HG03439 (cell line): Measurements from ENCODE around the gene APOL1.
"Not testable (repeated sequence)": the region's sequence is repeated elsewhere in the genome, so short reads cannot be mapped to it uniquely, and the experiment has no call there.

ENCODE experiments used
- ATAC-seq: cut with Tn5 transposase; IDR thresholded peaks from one replicate; pipeline ENCODE4 v1.9.1; 2021; ENCODE audit warnings: mild to moderate bottlenecking, moderate library complexity; ENCODE audit not compliant: unreplicated experiment

APOL1 gene, protein sequence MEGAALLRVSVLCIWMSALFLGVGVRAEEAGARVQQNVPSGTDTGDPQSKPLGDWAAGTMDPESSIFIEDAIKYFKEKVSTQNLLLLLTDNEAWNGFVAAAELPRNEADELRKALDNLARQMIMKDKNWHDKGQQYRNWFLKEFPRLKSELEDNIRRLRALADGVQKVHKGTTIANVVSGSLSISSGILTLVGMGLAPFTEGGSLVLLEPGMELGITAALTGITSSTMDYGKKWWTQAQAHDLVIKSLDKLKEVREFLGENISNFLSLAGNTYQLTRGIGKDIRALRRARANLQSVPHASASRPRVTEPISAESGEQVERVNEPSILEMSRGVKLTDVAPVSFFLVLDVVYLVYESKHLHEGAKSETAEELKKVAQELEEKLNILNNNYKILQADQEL

DNA sequence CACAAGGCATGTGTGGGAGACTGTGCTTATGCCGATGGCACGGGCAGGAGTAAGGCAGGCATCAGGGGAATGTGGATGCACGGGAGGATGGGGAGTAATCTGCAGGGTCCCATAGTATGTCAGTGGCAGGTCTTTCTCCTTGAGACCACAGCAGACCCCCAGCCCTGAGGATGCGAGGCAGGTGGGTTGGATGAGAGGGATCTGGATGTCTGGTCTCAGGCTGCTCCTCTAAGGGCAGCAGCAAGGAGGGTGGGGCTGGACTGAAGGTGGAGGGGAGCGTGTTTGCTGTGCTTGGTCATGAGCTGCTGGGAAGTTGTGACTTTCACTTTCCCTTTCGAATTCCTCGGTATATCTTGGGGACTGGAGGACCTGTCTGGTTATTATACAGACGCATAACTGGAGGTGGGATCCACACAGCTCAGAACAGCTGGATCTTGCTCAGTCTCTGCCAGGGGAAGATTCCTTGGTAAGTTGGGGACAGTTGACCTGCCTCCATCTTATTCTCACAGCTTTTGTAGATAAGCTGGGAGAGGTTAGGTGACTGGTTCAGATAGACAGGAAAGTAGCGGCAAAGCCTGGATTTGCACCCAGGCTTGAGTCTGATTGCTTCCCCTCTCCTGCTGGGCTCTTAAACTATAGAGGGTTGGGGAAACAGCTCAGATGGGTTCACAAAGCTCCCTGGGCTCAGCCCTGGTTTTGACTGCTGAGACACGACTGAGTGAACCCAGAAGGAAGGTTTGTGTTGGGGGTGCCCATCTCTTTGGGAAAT lies at the start of gene APOL1:
APOL1 (plus strand) TSS at position 380 of the 769 bp plus-strand sequence. CDS start 1,823 bp downstream, outside the sequence.
- no peak for ATAC-seq

DNA sequence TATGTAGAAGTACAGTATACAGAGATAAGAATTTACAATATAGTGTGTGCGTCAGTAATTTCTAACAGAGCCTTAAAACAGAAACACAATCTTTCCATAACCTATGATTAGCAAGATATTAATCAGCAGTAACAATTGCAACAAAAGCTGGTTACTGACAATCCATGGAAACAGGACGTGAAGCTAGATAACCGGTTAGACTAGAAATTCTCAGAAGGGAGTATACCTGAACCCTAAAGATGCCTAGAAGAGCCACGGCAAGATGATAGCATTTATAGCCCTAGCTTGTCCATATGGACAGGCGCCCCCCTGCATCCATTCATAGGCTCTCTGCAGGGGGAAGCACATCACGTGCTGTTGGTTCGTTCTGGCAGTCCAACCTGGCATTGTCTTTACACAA lies 49.5 kb upstream of the APOL1 start:
- not testable (repeated sequence) for ATAC-seq

DNA sequence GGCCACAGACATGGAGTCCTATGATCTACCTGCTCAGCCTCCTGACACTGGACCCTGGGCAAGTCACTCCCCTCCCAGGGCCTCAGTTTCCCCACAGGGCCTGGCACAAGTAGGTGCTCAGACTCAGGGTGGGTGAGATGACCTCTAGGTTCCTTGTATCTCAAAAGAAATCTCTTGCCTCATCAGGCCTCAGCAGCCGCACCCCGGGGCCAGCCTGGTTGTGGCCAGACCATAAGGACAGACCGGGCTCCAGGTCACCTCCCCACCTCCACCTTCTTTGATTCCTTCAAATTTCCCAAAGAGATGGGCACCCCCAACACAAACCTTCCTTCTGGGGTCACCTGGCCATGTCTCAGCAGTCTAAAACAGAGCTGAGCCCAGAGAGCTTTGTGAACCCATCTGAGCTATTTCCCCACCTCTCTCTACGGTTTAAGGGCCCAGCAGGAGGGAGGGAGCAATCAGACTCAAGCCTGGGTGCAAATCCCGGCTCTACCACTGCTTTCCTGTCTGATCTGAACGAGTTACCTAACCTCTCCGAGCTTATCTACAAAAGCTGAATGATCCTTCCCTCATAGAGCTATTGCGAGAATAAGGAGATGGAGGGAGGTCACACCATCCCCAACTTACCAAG lies 48.8 kb upstream of the APOL1 start:
- no peak for ATAC-seq

DNA sequence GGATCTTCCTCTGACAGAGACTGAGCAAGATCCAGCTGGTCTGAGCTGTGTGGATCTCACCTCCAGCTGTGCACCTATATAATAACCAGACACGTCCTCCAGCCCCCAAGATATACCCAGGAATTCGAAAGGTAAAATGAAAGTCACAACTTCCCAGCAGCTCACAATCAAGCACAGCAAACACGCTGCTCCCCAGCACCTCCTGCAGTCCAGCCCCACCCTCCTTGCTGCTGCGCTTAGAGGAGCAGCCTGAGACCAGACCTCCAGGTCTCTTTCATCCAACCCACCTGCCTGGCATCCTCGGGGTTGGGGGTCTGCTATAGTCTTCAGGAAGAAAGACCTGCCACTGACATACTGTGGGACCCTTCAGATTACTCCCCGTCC lies 48.3 kb upstream of the APOL1 start:
- no peak for ATAC-seq

DNA sequence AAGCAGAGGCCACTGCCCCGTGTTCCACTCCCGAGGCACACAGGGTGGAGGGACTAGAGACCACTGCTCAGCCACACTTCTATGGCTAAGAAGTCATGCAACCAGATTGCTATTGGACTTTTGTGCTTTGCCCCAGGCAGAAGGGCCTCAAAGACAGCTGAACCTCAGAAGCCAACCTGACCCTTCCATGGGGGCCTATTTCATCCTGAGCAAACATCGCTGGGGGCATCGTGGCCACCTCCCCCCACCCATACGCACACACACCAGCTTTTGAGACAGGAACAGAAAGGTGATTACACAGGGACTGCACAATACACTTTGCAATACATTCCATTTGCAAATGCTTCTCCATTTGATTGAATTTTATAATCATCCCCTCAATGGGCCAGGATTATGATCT lies 47.4 kb upstream of the APOL1 start:
- not testable (repeated sequence) for ATAC-seq

DNA sequence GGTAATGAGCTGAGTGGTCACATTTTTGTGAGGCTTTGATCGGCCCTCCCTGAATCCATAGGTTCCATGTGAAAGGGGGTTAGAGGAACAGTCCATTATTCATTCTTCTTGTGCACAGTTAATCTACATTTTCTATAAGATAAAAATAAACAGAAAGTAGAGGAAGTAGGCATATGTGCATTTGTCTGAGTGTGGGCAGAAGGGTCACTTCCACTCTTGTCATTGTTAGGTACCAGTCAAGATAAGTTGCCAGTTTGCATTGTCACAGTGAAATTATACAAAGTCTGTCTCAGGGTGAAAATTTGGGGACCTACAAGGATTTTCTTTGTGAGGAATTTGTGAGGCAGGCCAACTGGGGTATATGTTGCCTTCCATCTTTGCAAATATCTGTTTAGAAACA lies 46.7 kb upstream of the APOL1 start:
- ATAC-seq = no peak

DNA sequence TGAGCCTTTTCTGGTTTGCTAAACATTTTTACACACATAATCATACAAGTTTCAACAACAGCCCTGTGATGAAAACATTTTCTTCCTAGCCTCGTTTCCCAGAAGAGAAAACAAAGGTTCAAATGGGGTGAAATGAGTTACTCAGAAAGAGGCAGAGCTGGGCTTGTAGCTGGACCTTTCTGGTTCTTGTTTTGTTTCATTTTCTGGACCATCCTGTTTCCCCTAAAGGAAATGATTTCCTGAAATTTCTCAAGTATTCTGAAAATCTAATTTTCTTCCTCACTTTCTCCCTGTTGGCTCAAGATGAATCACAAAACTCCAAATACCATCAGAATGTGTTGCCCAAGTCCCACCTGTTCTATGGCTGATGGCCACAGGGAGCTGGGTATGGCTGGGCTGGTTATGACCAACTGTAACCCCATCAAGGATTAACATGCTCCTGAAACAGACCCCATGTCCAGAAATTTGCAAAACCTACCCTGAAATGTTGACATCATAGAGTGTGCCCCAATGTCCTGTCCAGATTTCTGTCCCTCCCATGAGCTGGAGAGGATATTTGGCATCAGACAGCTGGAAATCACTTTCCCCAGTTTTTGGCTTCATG lies 44.7 kb upstream of the APOL1 start:
- ATAC-seq = no peak

DNA sequence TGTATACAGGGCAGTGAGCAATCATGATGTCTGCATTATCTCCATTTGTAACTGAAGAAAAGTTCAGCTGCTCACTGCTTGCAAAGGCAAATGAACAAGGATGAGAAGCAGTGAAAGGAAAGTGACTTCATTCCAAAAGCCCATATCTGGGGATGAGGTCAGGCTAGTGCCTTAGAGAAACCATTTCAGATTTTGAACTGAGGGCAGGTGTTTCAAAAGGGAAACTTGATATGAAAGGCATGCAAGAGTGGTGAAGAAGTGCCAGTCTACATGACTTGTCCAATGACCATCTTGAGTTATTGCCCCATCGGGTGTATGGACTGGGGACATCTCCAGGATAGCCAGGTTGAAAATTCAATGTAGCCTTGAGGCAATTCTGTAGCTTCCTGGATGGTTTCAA lies 44.0 kb upstream of the APOL1 start:
- ATAC-seq = no peak

DNA sequence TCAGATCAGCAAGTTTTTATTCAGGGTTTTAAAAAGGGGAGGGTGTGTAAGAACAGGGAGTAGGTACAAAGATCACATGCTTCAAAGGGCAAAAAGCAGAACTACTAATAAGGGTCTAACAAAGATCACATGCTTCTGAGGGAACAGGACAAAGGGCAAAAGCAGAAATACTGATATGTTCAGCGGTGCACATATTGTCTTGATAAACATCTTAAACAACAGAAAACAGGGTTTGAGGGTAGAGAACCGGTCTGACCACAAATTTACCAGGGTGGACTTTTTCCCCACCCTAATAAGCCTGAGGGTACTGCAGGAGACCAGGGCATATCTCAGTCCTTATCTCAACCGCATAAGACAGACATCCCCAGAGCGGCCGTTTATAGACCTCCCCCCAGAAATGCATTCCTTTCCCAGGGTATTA lies 43.4 kb upstream of the APOL1 start:
- ATAC-seq = not testable (repeated sequence)

DNA sequence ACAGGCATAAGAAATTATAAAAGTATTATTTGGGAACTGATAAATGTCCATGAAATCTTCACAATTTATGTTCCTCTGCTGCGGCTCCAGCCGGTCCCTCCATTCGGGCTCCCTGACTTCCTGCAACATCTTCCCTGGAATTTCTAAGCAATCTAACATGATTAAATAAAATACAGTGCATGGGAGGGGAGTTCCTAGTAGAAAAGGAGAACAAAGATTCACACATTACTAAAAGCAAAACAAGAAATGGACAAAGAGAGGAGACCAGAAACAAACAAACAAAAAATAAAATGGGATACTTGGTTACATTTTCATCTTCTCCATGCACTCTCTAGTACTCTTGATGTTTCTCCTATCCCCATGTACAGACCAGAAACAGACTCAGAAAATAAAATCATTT lies 42.7 kb upstream of the APOL1 start:
- ATAC-seq = no peak

DNA sequence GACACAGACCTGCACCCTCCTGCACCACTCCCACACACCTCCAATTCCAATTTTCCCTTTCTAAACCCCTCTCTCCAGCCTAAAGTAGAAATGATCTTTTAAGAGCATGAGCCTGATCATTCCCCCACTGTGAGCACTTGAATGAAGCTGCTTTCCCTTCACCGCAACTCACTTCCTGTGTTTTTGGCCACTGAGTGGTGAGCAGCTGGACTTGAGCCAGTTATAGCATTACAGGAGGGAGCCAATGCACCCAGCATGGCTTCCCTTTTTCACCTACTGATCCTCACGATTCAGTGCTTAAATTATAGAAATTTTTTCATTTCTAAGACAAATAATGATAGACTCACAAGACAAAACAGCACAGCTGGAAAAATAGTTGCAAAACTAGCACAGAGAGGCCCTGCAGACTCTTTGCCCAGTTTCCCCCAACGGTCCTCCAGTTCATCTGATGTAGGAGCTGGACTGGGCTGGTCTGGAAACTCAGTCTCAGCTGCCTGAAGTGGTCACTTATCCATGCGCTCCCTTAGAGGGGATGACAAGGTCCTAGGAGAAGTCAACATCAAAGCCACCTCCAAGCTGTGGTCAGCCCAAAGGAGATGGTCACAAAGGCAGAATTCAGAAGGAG lies 41.6 kb upstream of the APOL1 start:
- ATAC-seq = no peak

DNA sequence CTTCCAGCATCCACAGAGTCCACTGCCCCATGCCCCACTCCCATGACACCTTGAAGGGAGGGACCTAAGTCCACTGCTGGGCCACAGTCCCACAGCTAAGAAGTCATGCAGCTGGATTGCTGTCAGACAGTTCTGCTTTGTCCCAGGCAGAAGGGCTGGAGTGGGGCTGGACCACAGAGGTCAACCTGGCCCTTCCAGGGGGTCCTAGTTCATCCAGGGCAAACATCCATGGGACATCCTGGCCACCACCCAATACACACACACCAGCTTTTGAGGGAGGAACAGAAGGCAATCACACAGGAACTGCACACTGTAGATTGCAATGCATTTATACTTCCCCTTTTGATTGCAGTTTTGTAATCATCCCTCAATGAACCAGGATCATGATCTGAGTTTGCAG lies 40.0 kb upstream of the APOL1 start:
- no peak for ATAC-seq

DNA sequence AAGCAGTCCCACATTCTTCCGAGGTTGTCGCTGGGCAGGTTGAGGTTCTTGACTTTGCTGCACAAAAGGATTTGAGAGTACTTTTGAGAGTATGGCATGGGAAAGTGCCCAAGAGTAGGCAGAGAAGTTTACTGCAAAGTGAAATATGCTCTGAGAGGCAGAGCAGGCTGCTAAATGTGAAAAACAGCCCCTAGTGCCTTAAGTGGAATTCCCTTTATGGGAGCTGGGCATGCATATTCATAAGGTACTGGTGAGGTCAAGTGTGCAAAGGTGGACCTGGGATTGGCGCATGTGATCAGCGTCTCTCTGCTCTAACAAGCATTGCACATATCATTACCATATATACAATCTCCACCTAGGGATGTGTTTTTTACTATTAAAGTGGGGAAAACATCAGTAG lies 39.3 kb upstream of the APOL1 start:
- no peak for ATAC-seq

DNA sequence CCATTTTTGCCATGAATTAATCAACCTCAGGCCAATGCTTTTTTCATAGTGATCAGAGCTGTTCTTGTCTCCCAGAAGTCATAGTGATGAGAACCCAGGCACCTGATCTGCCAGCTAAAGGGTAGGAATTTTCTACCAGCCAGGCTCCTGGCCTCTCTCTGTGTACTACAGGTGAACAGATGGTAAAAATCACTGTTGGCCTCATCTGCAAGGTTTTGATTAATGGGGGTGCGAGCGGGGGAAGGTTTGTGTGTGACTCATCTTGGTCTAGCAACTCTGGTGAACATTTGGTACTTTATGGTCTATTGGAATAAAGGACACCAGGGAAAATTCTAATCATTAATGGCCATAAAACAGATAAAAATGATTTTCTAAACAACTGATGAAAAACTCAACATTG lies 37.0 kb upstream of the APOL1 start:
- ATAC-seq = no peak

DNA sequence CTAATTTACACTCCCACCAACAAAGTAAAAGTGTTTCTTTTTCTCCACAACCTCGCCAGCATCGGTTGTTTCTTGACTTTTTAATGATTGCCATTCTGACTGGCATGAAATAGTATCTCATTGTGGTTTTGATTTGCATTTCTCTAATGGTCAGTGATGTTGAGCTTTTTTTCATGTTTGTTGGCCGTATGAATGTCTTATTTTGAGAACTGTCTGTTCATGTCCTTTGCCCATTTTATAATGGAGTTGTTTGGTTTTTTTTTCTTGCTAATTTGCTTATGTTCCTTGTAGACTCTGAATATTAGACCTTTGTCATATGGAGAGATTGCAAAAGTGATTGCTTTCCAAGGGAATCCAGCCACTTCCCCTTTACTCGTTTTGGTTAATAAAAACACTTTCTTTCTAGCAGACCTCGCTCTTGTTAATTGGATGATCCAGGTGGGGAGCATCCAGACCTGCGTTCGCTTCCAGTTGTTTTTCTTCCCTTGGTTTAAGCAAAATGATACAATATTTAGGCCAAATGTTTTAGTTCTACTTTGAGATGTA lies 34.2 kb upstream of the APOL1 start:
- ATAC-seq = no peak

DNA sequence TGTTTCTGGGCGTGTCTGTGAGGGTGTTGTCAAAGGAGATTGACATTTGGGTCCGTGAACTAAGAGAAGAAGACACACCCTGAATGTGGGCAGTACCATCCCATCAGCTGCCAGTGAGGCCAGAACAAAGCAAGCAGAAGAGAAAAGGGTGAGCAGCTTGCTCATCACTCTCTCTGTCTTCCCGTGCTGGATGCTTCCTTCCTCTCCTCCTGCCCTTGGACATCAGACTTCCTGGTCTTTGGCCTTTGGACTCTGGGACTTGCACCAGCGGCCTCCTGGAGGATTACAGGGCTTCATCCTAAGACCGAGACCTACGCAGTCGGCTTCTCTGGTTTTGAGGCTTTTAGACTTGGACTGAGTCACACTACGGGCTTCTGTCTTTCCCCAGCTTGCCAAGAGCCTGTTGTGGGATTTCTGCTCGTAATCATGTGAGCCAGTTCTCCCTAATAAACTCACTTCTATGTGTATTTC lies 32.4 kb upstream of the APOL1 start:
- no peak for ATAC-seq

DNA sequence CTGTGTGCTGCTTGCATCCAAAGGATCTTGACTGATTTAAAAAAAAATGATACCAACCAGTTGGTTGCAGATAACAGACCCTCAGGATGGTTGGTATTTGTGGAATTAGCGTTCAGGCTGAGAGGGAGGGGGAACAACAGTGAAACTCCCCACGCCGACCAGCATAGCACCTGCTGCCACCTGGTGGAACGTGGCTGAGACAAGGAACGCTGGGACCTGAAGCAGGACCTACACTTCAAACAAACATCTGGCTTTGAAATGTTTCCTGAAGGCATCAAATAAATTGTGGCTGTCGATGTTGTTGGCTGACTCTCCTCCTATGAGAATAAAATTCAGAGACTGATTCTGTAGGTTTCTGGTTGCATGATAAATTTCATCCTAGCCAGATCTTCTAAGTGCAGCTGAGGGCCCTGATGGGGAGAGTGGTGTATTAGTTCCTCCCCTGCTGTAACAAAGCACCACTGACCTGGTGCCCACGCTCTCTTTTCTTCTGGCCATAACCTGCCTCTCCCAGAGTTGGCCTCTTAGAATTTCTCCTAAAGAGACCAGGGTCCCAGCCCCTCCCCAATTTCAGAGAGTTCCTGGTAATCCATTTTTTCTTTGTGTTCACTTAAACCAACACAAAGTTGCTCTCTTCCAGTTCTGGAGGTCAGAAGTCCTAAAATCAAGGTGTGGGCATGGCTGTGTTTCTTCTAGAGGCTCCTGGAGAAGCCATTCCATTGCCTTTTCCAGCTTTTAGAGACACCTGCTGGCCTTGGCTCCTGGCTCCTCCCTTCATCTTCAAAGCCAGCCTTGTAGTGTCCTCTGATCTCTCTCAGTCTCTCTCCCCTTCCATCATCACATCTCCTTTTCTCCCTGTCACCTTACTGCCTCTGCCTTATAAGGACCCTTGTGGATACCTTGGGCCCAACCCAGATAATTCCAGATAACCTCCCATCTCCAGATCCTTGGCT lies 30.9 kb upstream of the APOL1 start:
- no peak for ATAC-seq

DNA sequence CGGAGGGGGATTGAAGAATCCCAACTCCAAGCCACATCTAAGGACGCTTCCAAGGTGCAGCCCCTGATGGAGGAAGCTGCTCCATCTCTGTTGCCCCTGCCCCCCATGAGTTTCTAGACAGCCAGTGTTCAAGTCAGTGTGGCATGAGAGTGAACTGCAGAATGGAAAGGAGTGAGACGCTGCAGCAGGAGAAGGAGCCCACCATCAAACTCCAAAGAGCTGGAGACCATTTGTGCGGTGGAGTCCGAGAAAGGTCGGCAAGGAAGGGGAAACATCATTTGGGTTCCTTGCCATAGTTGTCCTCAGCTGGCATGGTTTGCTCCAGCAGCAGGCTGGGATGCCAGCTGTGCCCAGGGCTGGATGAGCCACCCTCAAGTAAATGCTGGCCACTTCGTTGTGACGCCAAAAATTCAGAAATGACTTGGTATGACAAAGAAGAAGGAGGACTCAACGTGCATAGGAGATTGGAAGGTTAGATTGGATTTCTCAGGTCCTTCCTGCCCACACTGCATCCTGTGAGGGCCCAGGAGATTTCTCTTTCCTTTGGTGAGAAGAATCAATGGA lies 30.0 kb upstream of the APOL1 start:
- no peak for ATAC-seq

DNA sequence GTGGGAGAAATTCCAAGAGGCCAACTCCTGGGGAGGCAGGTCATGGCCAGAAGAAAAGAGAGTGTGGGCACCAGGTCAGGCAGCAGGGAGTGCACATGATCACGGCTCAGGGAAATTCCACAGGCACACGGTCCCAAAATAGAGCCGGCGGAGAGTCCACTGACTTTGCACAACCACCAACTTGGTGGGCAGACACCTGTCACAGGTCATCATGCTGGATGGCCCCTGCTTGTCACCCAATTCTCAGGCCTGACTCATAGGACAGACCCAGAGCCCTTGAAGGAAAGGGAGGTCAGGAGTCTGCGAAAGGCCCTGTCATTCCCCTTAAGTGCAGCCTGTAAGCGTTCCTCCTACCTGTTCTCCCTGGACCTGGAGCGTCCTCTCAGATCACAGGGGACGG lies 29.4 kb upstream of the APOL1 start:
- no peak for ATAC-seq
